Measurements from ENCODE around the gene TEX10.

DNA sequence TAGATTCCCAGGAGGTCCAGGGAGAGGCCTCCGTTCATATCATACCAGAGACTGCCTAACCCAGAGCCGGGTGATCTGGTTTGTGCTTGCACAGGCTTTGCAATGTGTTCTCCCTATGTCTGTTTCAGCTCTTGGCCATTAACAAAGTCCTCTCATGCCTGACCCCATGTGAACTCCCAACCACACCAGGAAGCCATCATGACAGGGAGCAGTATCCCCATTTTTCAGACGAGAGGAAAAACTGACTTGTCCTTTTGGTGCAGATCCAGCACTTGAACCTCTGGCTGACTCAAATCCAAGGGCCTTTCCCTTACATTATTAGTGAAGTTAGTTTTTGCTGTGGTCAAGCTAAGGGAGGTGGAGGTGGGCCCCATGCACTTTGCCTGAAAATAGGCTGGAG lies 58.4 kb downstream of the TEX10 start:
- TF ChIP-seq, protein P1, sequence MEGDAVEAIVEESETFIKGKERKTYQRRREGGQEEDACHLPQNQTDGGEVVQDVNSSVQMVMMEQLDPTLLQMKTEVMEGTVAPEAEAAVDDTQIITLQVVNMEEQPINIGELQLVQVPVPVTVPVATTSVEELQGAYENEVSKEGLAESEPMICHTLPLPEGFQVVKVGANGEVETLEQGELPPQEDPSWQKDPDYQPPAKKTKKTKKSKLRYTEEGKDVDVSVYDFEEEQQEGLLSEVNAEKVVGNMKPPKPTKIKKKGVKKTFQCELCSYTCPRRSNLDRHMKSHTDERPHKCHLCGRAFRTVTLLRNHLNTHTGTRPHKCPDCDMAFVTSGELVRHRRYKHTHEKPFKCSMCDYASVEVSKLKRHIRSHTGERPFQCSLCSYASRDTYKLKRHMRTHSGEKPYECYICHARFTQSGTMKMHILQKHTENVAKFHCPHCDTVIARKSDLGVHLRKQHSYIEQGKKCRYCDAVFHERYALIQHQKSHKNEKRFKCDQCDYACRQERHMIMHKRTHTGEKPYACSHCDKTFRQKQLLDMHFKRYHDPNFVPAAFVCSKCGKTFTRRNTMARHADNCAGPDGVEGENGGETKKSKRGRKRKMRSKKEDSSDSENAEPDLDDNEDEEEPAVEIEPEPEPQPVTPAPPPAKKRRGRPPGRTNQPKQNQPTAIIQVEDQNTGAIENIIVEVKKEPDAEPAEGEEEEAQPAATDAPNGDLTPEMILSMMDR (IDR thresholded peaks at IDR 0.05): no peak
- TF ChIP-seq EP300 (IDR thresholded peaks at IDR 0.05) (no peak), KDM1A (IDR thresholded peaks at IDR 0.05; ENCODE audit: low read depth) (no peak), MYC (IDR thresholded peaks at IDR 0.05; ENCODE audit: borderline replicate concordance, low read length) (no peak)
